Limb (tissue), 2 donors: Measurements from ENCODE around the gene CASD1.

Experiments
- DNase-seq, 2 donors: peaks; one replicate each; pipeline ENCODE4 v3.0.0-alpha.2; 2016; ENCODE audit errors: extremely low spot score in 2 of 2

The CASD1 gene

GRCh38 chr7:94579470-94579869 is 69.9 kb downstream of the CASD1 start:
- DNase-seq, result no peak

GRCh38 chr7:94580601-94581000 is 71.0 kb downstream of the CASD1 start:
- DNase-seq, result no peak

DNA sequence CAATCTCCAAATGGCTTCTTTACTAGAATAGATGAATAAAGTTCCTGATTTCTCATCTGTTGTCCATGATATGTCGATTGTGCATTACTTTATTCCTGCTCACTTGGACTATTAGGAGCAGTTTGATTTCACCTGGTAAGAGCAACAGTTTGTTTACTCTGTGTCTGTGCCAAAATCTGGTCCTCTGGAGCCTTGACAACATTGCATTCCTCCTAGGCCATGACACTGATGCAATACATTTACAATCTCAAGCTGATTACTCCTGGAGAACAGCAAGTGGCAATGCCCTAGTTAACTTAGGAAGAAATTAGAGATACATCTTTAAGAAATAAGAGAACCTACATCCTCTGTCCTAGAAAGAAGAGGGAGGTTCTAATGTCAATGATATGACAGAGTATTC is 74.5 kb downstream of the CASD1 start:
- no peak for DNase-seq

- no peak for DNase-seq
Observed at GRCh38 chr7:94588075-94588474, 78.5 kb downstream of the CASD1 start.

DNA sequence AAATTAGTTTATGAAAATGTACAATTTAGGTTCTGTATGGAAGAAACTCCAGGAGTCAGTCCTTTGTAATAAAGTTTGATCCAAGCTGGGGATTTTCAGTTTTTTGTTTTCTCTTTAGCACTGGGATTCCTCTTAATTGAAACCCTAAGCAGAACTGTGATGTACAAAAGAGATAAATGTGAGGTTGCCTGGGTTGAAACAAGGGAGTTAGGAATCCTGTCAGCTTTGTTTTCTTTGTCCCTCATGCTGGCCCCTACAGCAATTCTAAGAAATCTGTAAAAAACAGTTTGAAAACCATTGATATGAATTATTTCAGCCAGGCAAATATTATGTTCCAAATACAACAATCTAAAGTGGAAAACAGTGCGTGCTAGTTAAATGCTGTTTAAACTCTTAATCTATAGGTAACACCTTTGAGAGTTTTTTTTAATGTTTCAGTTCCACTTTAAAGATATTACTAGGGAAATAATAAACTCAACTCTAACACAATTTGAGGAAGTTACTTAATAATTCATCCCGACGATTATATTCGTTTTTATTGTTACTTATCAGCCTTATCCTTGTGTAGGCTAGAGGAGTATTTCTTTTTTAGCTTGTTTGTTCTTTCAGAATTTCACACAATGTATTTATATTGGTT is 81.0 kb downstream of the CASD1 start:
- DNase-seq, result no peak

DNA sequence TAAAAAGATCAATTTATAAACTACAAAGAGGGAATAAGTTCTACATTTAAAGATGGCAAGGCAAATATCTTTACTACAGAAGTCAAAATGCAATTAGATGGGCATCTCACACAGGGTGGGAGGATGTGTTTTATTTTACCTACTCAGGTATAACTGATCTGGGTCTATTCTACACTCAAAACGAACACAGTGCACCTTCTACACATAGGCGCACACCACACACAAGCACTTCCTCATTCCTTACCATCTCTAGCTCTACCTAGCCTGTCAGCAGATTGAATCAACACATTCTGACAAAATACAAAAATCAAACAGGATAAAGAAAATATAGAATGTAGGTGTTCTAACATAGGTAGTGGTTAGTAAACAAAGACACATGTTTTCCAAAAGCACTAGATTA is 81.6 kb downstream of the CASD1 start:
- no peak for DNase-seq

- no peak for DNase-seq
Observed at GRCh38 chr7:94594882-94595281, 85.3 kb downstream of the CASD1 start.

- no peak for DNase-seq
Observed at GRCh38 chr7:94595717-94596116, 86.1 kb downstream of the CASD1 start.

DNA sequence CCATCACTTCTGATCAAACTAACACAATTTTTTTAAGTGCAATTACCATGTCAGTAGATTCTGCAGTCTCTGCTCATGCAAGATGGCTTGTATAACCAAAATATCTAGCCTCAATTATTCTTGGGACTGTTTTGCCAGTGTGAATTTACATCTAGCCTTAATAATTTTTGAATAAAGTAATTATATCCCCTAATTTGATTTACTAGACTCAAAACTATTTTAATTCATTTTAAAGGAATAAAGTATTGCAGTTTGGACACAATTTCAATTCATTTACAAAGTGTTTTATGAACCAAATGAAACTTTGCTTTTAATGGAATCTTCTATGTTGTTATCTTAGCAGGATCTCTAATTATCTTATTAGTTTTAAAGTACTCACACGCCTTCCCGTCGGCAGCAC is 90.7 kb downstream of the CASD1 start:
- no peak for DNase-seq

GRCh38 chr7:94602181-94602580 is 92.6 kb downstream of the CASD1 start:
- DNase-seq, result no peak

DNA sequence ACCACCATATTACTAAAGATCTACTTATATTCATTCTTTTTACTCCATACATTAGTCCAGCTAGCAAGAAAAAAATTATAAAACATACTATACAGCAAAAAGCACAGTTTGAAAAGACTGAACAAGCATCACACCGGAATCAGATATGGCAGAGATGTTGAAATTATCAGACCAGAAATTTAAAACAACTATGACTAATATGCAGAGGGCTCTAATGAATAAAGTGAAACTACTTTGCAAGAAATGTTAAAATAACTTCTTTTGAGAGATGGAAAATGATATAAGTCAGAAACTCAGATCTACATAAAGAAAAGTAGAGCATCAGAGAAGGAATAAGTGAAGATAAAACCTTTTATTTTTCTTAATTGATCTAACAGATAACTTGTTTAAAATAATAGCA is 95.4 kb downstream of the CASD1 start:
- no peak for DNase-seq
